ENCODE measurements around the gene DNAJC1.

DNA sequence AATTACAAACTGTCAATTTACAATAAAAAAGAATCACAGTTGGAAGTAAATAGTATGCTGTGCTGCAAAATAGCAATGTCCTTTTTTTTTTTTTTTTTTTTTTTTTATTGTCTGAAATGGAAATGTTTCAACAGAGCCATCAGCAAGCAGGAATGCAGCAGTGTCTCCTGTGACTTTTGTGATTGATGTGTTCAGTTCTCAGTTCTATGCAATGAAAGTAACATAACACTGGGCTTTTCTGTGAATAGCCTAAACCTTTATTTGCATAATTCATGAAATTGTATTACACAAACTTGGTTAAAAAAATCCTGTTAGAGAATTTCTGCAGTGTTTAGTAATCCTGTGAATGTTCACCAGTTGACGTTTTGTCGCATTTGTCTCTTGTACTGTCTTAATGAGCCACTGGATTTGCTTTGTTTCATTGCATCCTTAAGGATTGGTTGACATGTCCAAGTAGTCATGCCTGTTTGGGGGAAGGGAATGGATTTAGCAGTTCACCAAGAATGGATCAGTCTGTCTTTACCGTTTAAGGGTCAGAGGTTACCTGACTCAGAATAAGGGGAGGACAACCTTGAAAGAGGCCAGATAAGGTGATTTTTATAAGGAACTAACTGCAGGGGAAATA, 276.8 kb downstream of the DNAJC1 start:
- TF ChIP-seq CTCF (IDR thresholded peaks at IDR 0.05; ENCODE audit: extremely low read depth in 1 of 2, insufficient read depth in 1 of 2, low read depth in 1 of 2, low read length in 2 of 2) (no peak), POLR2AphosphoS5 (IDR thresholded peaks at IDR 0.05; ENCODE audit: insufficient read depth, low read depth, low read length) (no peak)

All from endothelial cell of umbilical vein (primary cell).